ENCODE results near the gene AUNIP. TPM values are rescaled to one million over a fixed set of nuclear protein-coding genes. Genes with fewer than 3 reads are reported as not detected.

AUNIP gene
- total RNA-seq, 1 donor from 2014 or later = 1.5 TPM

- no peak for DNase-seq (ENCODE audit: extremely low spot score in 2 of 2)
- Histone ChIP-seq H3K4me3 (no peak overlapping the region), H3K9me3 (no peaks in the 10 kb centered on the region), H3K27ac (no peak overlapping the region), H3K36me3 (no peaks in the 10 kb centered on the region), H3K4me1 (peaks cover 41% of the 10 kb centered on the region), H3K27me3 (no peaks in the 10 kb centered on the region)
- no peak for TF ChIP-seq CTCF (IDR thresholded peaks at IDR 0.05)
- no peak for TF ChIP-seq POLR2AphosphoS5 (IDR thresholded peaks at IDR 0.05; ENCODE audit: insufficient read depth in 1 of 2, low read depth in 1 of 2)
- TF ChIP-seq POLR2A (IDR thresholded peaks at IDR 0.05) = no peak
- intact Hi-C loops (cut with DNase I) = no loop called here
Measured at GRCh38 chr1:25888426-25888987, 29.2 kb upstream of the AUNIP start.

- Histone ChIP-seq H3K36me3 (no peaks in the 10 kb centered on the region), H3K4me1 (peaks cover 13% of the 10 kb centered on the region), H3K9me3 (no peaks in the 10 kb centered on the region), H3K27ac (no peak overlapping the region), H3K4me3 (no peak overlapping the region), H3K27me3 (no peaks in the 10 kb centered on the region)
- intact Hi-C loops (cut with DNase I) = no loop called here
- DNase-seq (ENCODE audit: extremely low spot score in 2 of 2) = no peak
- TF ChIP-seq POLR2A (IDR thresholded peaks at IDR 0.05) (no peak), CTCF (IDR thresholded peaks at IDR 0.05) (no peak), POLR2AphosphoS5 (IDR thresholded peaks at IDR 0.05; ENCODE audit: insufficient read depth in 1 of 2, low read depth in 1 of 2) (no peak)
Measured at GRCh38 chr1:25885602-25886001, 26.3 kb upstream of the AUNIP start.

GRCh38 chr1:25881266-25881665 lies 22.0 kb upstream of the AUNIP start:
- Histone ChIP-seq H3K27ac (no peak overlapping the region), H3K9me3 (no peaks in the 10 kb centered on the region), H3K36me3 (no peaks in the 10 kb centered on the region), H3K27me3 (no peaks in the 10 kb centered on the region), H3K4me1 (peaks cover 3% of the 10 kb centered on the region), H3K4me3 (no peak overlapping the region)
- intact Hi-C loops (cut with DNase I) = no loop called here
- DNase-seq (ENCODE audit: extremely low spot score in 2 of 2) = no peak
- TF ChIP-seq POLR2AphosphoS5 (IDR thresholded peaks at IDR 0.05; ENCODE audit: insufficient read depth in 1 of 2, low read depth in 1 of 2) (no peak), POLR2A (IDR thresholded peaks at IDR 0.05) (no peak), CTCF (IDR thresholded peaks at IDR 0.05) (no peak)

DNA sequence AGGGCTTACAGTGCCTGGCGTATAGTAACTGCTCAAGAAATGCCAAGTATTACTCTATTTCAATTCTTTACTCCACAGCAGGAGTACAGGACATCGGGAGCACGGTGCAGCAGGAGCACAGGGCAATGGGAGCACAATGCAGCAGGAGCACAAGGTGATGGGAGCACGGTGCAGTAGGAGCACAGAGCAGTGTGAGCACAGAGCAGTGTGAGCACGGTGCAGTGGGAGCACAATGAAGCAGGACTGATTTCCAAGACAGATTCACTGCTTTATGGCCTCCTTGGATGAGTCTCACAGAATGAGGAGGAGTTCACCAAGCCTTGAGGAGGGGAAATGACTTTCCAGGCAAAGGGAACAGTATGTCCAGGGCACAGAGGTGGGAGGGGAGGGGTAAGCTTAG lies 21.3 kb upstream of the AUNIP start:
- Histone ChIP-seq H3K9me3 (no peaks in the 10 kb centered on the region), H3K4me3 (no peak overlapping the region), H3K27me3 (no peaks in the 10 kb centered on the region), H3K4me1 (peaks cover 10% of the 10 kb centered on the region), H3K27ac (no peak overlapping the region), H3K36me3 (no peaks in the 10 kb centered on the region)
- DNase-seq (ENCODE audit: extremely low spot score in 2 of 2) = no peak
- intact Hi-C loops (cut with DNase I) = no loop called here
- no peak for TF ChIP-seq CTCF (IDR thresholded peaks at IDR 0.05)
- no peak for TF ChIP-seq POLR2AphosphoS5 (IDR thresholded peaks at IDR 0.05; ENCODE audit: insufficient read depth in 1 of 2, low read depth in 1 of 2)
- TF ChIP-seq POLR2A (IDR thresholded peaks at IDR 0.05) = no peak

- Histone ChIP-seq H3K9me3 (no peaks in the 10 kb centered on the region), H3K27me3 (no peaks in the 10 kb centered on the region), H3K36me3 (no peaks in the 10 kb centered on the region), H3K27ac (no peak overlapping the region), H3K4me3 (no peak overlapping the region), H3K4me1 (peaks cover 15% of the 10 kb centered on the region)
- no peak for TF ChIP-seq CTCF (IDR thresholded peaks at IDR 0.05)
- no peak for TF ChIP-seq POLR2A (IDR thresholded peaks at IDR 0.05)
- no peak for TF ChIP-seq POLR2AphosphoS5 (IDR thresholded peaks at IDR 0.05; ENCODE audit: insufficient read depth in 1 of 2, low read depth in 1 of 2)
- DNase-seq (ENCODE audit: extremely low spot score in 2 of 2) = no peak
- intact Hi-C loops (cut with DNase I) = no loop called here
Measured at GRCh38 chr1:25879675-25880074, 20.4 kb upstream of the AUNIP start.
